Stimulated activated CD8-positive, alpha-beta memory T cell treated with anti-CD3 and anti-CD28 coated beads, Interleukin-7, amount 100 ng/mL, for 4 hours (primary cell): ENCODE data around the gene SLC35G6.

Experiments
- DNase-seq, 2 donors: peaks; one replicate each; pipeline ENCODE4 v3.0.0-alpha.2; 2020; ENCODE audit warnings: low read depth in 2 of 2

The SLC35G6 gene

GRCh38 chr17:7502171-7502847 lies 21.1 kb downstream of the SLC35G6 start:
- no peak for DNase-seq

- no peak for DNase-seq
These were observed 21.7 kb downstream of the SLC35G6 start for GRCh38 chr17:7502987-7503386.

GRCh38 chr17:7503521-7503920 lies 22.3 kb downstream of the SLC35G6 start:
- no peak for DNase-seq

GRCh38 chr17:7508145-7508544 lies 26.9 kb downstream of the SLC35G6 start:
- DNase-seq = no peak

- no peak for DNase-seq
These were observed 27.6 kb downstream of the SLC35G6 start for GRCh38 chr17:7508846-7509245.

GRCh38 chr17:7509937-7510336 lies 28.7 kb downstream of the SLC35G6 start:
- no peak for DNase-seq

- no peak for DNase-seq
These were observed 29.9 kb downstream of the SLC35G6 start for GRCh38 chr17:7511108-7511507.

GRCh38 chr17:7512105-7512504 lies 30.9 kb downstream of the SLC35G6 start:
- no peak for DNase-seq

GRCh38 chr17:7512824-7513540 lies 31.7 kb downstream of the SLC35G6 start:
- DNase-seq = no peak

- no peak for DNase-seq
These were observed 32.7 kb downstream of the SLC35G6 start for GRCh38 chr17:7513850-7514419.

GRCh38 chr17:7515911-7516610 lies 34.8 kb downstream of the SLC35G6 start:
- DNase-seq = no peak

GRCh38 chr17:7523033-7523432 lies 41.8 kb downstream of the SLC35G6 start:
- peak in 1 of 2 donors; percentile 27 for DNase-seq

- DNase-seq = no peak
These were observed 47.6 kb downstream of the SLC35G6 start for GRCh38 chr17:7528842-7529241.

- DNase-seq = no peak
These were observed 49.0 kb downstream of the SLC35G6 start for GRCh38 chr17:7530023-7530900.
